ENCODE results near the gene WASF2.
"Not testable (repeated sequence)": the region's sequence is repeated elsewhere in the genome, so short reads cannot be mapped to it uniquely, and the experiment has no call there.

The WASF2 gene

GRCh38 chr1:27489973-27490741, at the start of gene WASF2:
WASF2 (minus strand) TSS chr1:27490167; CDS start chr1:27428890, 61,277 bp downstream.
- TF ChIP-seq CTCF (IDR thresholded peaks at IDR 0.05) (no peak), ZFX (IDR thresholded peaks at IDR 0.05; ENCODE audit: borderline replicate concordance) (no peak)
- peak within 1 kb of the TSS; percentile 81 for H3K27ac ChIP-seq

- no peak overlapping the region for H3K27ac ChIP-seq
- TF ChIP-seq CTCF (IDR thresholded peaks at IDR 0.05) (no peak), ZFX (IDR thresholded peaks at IDR 0.05; ENCODE audit: borderline replicate concordance) (no peak)
Observed at GRCh38 chr1:27538793-27539192, 48.8 kb upstream of the WASF2 start.

GRCh38 chr1:27538305-27538676, 48.3 kb upstream of the WASF2 start:
- not testable (repeated sequence) for H3K27ac ChIP-seq

GRCh38 chr1:27536767-27537166, 46.8 kb upstream of the WASF2 start:
- H3K27ac ChIP-seq = no peak overlapping the region
- TF ChIP-seq ZFX (IDR thresholded peaks at IDR 0.05; ENCODE audit: borderline replicate concordance) (no peak), CTCF (IDR thresholded peaks at IDR 0.05) (no peak)

GRCh38 chr1:27536010-27536757, 46.2 kb upstream of the WASF2 start:
- no peak for TF ChIP-seq CTCF (IDR thresholded peaks at IDR 0.05)
- no peak for TF ChIP-seq ZFX (IDR thresholded peaks at IDR 0.05; ENCODE audit: borderline replicate concordance)
- H3K27ac ChIP-seq = no peak overlapping the region

GRCh38 chr1:27535386-27535785, 45.4 kb upstream of the WASF2 start:
- H3K27ac ChIP-seq = no peak overlapping the region
- TF ChIP-seq ZFX (IDR thresholded peaks at IDR 0.05; ENCODE audit: borderline replicate concordance) (no peak), CTCF (IDR thresholded peaks at IDR 0.05) (no peak)

- TF ChIP-seq ZFX (IDR thresholded peaks at IDR 0.05; ENCODE audit: borderline replicate concordance) = no peak
- no peak for TF ChIP-seq CTCF (IDR thresholded peaks at IDR 0.05)
- no peak overlapping the region for H3K27ac ChIP-seq
Observed at GRCh38 chr1:27531959-27532685, 42.2 kb upstream of the WASF2 start.
